GM19372 (cell line): Measurements from ENCODE around the gene GIMAP1.

Experiments
- ATAC-seq: cut with Tn5 transposase; IDR thresholded peaks from one replicate; pipeline ENCODE4 v1.9.1; 2021; ENCODE audit warnings: mild to moderate bottlenecking, low read depth, moderate library complexity; ENCODE audit not compliant: unreplicated experiment

Gene GIMAP1

GRCh38 chr7:150719960-150720891 lies 3.8 kb downstream of the GIMAP1 start:
- ATAC-seq = no peak

- no peak for ATAC-seq
These were observed 5.6 kb downstream of the GIMAP1 start for GRCh38 chr7:150721970-150722373.

GRCh38 chr7:150722431-150722931 lies 6.1 kb downstream of the GIMAP1 start:
- no peak for ATAC-seq

GRCh38 chr7:150723467-150723866 lies 7.1 kb downstream of the GIMAP1 start:
- no peak for ATAC-seq

- ATAC-seq = no peak
These were observed 11.0 kb downstream of the GIMAP1 start for GRCh38 chr7:150727381-150727780.

- no peak for ATAC-seq
These were observed 11.6 kb downstream of the GIMAP1 start for GRCh38 chr7:150728011-150728410.

GRCh38 chr7:150728609-150729008 lies 12.2 kb downstream of the GIMAP1 start:
- ATAC-seq = no peak

GRCh38 chr7:150731916-150732315 lies 15.5 kb downstream of the GIMAP1 start:
- ATAC-seq = no peak

GRCh38 chr7:150732786-150733481 lies 16.5 kb downstream of the GIMAP1 start:
- no peak for ATAC-seq

GRCh38 chr7:150733482-150734095 lies 17.2 kb downstream of the GIMAP1 start:
- ATAC-seq = no peak

- no peak for ATAC-seq
These were observed 17.8 kb downstream of the GIMAP1 start for GRCh38 chr7:150734254-150734653.

- no peak for ATAC-seq
These were observed 19.4 kb downstream of the GIMAP1 start for GRCh38 chr7:150735596-150736358.

GRCh38 chr7:150736864-150737263 lies 20.5 kb downstream of the GIMAP1 start:
- peak; percentile 21 for ATAC-seq

- peak; percentile 77 for ATAC-seq
These were observed 21.0 kb downstream of the GIMAP1 start, which contains the start of gene GIMAP5 for GRCh38 chr7:150737265-150738055. GIMAP5 (plus strand) TSS chr7:150737418; CDS start chr7:150740885, 3,467 bp downstream.

GRCh38 chr7:150738092-150738491 lies 21.7 kb downstream of the GIMAP1 start:
- ATAC-seq = no peak

- no peak for ATAC-seq
These were observed 22.2 kb downstream of the GIMAP1 start for GRCh38 chr7:150738591-150739001.

GRCh38 chr7:150739033-150739432 lies 22.6 kb downstream of the GIMAP1 start:
- ATAC-seq = no peak

- no peak for ATAC-seq
These were observed 23.6 kb downstream of the GIMAP1 start for GRCh38 chr7:150740053-150740452.

- no peak for ATAC-seq
These were observed 26.0 kb downstream of the GIMAP1 start for GRCh38 chr7:150742286-150742968.
